HFFc6 (cell line): ENCODE measurements around the gene PSTPIP1. TPM values are rescaled to one million over a fixed set of nuclear protein-coding genes. Genes with fewer than 3 reads are reported as not detected.

Experiments used
- DNase-seq: peaks from one replicate; pipeline ENCODE4 v3.0.0-alpha.2; 2018
- H3K27ac Mint-ChIP-seq: 2 replicates; pipeline ENCODE4 v1.8.0; 2020; ENCODE audit warnings: mild to moderate bottlenecking, mixed read lengths
- H3K27me3 Mint-ChIP-seq: 2 replicates; pipeline ENCODE4 v1.8.0; 2021; ENCODE audit warnings: mild to moderate bottlenecking, moderate library complexity, mixed read lengths; ENCODE audit not compliant: insufficient read depth
- H3K36me3 Mint-ChIP-seq: 2 replicates; pipeline ENCODE4 v1.8.0; 2021; ENCODE audit warnings: low read depth, mixed read lengths
- H3K4me1 Mint-ChIP-seq: 2 replicates; pipeline ENCODE4 v1.8.0; 2020; ENCODE audit warnings: low read depth, mixed read lengths
- H3K4me3 Mint-ChIP-seq: 2 replicates; pipeline ENCODE4 v1.8.0; 2020; ENCODE audit warnings: mild to moderate bottlenecking, moderate library complexity, mixed read lengths
- H3K9me3 Mint-ChIP-seq: 2 replicates; pipeline ENCODE4 v1.8.0; 2020; ENCODE audit warnings: mild to moderate bottlenecking, mixed read lengths
- total RNA-seq, 6 experiments: library from RNA; stranded (reverse); fragmentation: NEBNext Ultra II Directional; extraction: Animal tissue kit (Norgen Biotek cat#: 25700); gene quantifications; 2 replicates in 1 of 6; 3 replicates in 5 of 6; pipeline ENCODE4 v1.2.3, GENCODE V29; 2021
- TF ChIP-seq, protein P1 (sequence below): fragments of 200-600 bp; sonication (generic); IDR thresholded peaks from 2 replicates; pipeline ENCODE4 v1.5.0; 2021; ENCODE audit warnings: antibody characterized with exemption, mild to moderate bottlenecking

The PSTPIP1 gene
- total RNA-seq, 6 experiments from 2014 or later, result 0.16 to 0.38 TPM; not detected in 4

DNA sequence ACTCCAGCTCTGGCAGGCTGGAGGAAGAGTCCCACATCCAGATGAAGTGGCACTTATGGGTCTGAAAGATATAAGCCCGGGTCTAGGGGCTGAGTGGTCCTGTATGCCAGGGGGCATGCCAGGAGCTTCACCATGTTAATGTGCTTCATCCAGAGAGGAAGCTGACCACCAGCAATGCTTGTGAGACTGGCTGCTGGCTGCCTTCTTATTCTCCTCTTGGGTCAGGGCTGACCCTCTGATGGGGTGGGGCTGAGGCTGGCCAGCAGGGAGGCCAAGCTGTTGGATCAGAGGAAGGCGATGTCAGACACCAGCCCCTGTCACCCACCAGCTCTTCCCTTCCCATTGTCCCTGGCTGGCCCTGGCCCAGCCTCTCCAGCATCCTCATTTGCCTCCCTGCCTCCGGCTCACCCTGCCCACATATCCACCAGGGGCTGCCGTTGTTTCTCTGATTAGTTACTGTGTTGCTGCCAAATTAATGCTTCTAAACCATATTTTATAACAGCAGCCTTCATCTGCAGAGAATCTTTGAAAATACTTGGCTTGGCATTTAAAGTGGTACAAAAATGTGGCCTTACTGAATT, 20.4 kb upstream of the PSTPIP1 start:
- Mint-ChIP-seq H3K36me3 (no peaks in the 10 kb centered on the region), H3K9me3 (peaks cover 9% of the 10 kb centered on the region), H3K27ac (no peak overlapping the region), H3K4me3 (no peak overlapping the region), H3K4me1 (no peaks in the 10 kb centered on the region), H3K27me3 (peaks cover 32% of the 10 kb centered on the region)
- no peak for DNase-seq
- TF ChIP-seq, protein P1, sequence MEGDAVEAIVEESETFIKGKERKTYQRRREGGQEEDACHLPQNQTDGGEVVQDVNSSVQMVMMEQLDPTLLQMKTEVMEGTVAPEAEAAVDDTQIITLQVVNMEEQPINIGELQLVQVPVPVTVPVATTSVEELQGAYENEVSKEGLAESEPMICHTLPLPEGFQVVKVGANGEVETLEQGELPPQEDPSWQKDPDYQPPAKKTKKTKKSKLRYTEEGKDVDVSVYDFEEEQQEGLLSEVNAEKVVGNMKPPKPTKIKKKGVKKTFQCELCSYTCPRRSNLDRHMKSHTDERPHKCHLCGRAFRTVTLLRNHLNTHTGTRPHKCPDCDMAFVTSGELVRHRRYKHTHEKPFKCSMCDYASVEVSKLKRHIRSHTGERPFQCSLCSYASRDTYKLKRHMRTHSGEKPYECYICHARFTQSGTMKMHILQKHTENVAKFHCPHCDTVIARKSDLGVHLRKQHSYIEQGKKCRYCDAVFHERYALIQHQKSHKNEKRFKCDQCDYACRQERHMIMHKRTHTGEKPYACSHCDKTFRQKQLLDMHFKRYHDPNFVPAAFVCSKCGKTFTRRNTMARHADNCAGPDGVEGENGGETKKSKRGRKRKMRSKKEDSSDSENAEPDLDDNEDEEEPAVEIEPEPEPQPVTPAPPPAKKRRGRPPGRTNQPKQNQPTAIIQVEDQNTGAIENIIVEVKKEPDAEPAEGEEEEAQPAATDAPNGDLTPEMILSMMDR, result no peak

DNA sequence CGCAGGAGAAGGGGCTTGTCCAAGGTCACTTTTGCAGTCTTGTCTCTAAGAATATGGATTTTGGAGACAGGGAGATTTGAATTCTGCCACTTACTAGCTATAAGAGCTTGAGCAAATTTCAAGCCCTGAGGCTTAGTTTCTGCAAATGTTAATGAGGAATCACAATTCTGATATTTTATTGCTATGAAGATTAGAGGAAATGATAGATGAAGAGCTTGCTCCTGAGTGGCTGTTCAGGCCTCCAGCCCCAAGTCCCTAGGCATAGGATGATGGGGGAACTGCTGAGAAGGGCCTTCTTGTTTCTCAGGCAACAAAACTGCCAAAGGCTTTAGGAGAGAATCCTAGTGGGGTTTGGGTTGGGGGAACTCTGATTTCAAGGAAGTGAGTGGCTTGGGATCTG, 18.8 kb upstream of the PSTPIP1 start:
- H3K27me3 Mint-ChIP-seq, result peaks cover 26% of the 10 kb centered on the region
- no peak overlapping the region for H3K4me3 Mint-ChIP-seq
- no peaks in the 10 kb centered on the region for H3K36me3 Mint-ChIP-seq
- peaks cover 14% of the 10 kb centered on the region for H3K9me3 Mint-ChIP-seq
- no peak overlapping the region for H3K27ac Mint-ChIP-seq
- no peak for DNase-seq
- TF ChIP-seq, protein P1, result no peak
- no peaks in the 10 kb centered on the region for H3K4me1 Mint-ChIP-seq

DNA sequence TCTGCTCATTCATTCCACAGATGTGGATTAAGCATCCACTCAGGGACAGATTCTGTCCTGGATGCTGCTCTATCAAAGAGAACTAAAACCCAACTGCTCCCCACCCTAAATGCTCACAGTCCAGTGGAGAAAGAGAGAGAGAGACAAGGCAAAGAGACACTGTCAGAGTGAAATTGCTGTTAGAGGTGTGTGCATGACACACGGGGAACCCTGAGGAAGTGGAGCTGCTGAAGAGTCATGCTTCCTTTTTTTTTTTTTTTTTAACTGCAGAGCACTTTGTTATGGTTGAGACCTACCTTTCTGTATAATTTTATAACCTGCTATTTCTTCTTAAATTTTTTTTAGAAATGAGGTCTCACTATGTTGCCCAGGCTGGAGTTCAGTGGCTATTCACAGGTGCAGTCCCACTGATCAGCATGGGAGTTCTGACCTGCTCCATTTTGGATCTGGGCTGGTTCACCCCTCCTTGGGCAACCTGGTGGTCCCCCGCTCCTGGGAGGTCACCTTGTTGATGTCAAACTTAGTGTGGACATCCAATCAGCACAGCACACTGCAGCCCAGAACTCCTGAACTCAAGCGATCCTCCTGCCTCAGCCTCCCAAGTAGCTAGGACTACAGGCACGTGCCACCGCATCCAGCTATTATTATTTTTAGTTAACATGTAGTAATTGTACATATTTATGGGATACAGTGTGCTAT, 18.2 kb upstream of the PSTPIP1 start:
- Mint-ChIP-seq H3K36me3 (no peaks in the 10 kb centered on the region), H3K9me3 (peaks cover 14% of the 10 kb centered on the region), H3K27me3 (peaks cover 26% of the 10 kb centered on the region), H3K4me3 (no peak overlapping the region), H3K27ac (no peak overlapping the region), H3K4me1 (peaks cover under 1% of the 10 kb centered on the region; the same call in 1 of the 2 replicates)
- TF ChIP-seq, protein P1, result no peak
- DNase-seq, result no peak

DNA sequence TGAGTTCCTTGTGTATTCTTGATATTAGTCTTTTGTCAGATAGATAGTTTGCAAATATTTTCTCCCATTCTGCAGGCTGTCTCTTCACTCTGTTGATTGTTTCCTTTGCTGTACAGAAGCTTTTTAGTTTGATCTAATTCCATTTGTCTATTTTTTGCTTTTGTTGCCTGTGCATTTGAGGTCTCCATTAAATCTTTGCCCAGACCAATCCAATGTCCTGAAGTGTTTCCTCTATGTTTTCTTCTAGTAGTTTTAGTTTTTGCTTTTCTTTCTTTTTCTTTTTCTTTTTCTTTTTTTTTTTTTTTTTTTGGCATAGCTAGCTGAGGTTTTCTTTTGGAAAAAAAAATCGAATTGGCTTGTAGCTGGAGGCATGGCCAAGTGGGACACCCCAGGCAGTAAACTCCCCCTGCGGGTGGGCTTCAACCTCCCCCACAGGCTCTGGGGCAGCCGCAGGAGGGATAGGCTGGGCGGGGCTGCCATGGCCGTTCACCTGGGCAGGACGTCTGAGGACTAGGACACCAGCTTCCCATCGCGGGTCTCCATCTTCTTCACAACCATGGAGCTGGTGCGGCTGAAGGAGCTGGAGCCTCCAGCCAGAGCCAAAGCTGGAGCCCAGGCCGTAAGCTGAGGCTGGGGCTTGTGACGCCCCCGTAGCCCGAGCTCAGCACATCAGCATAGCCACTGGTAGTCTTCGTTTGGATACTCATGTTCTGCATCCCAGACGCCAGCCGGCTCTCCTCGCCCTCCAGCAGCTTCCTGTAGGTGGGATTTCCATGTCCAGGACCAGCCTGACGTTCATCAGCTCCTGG, 16.2 kb upstream of the PSTPIP1 start:
- no peak overlapping the region for H3K4me3 Mint-ChIP-seq
- TF ChIP-seq, protein P1, result no peak
- DNase-seq, result no peak
- no peaks in the 10 kb centered on the region for H3K36me3 Mint-ChIP-seq
- peaks cover 24% of the 10 kb centered on the region for H3K27me3 Mint-ChIP-seq
- peaks cover 14% of the 10 kb centered on the region for H3K9me3 Mint-ChIP-seq
- H3K4me1 Mint-ChIP-seq, result peaks cover 7% of the 10 kb centered on the region; the same call in 1 of the 2 replicates
- no peak overlapping the region for H3K27ac Mint-ChIP-seq

DNA sequence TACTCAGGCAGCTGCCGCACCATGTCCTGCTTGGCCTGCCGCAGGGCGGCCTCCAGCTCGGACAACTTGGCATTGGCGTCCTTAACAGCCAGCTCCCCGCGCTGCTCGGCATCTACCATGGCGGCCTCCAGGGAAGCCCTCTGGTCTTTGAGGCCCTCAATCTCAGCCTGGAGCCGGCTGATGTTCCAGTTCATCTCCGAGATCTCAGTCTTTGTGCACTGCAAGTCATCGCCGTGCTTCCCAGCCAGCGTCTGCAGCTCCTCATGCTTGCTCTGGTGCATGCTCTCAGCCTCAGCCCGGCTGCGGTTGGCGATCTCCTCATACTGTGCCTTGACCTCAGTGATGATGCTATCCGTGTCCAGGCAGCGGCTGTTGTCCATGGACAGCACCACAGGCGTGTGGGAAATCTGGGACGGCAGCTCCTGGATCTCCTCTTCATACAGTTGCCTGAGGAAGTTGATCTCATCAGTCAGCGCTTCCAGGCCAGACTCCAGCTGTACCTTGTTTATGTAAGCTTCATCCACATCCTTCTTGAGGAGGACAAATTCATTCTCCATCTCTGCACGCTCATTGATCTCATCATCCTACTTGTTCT, 15.5 kb upstream of the PSTPIP1 start:
- DNase-seq, result no peak
- H3K9me3 Mint-ChIP-seq, result peaks cover 14% of the 10 kb centered on the region
- TF ChIP-seq, protein P1, result no peak
- peaks cover 7% of the 10 kb centered on the region; the same call in 1 of the 2 replicates for H3K4me1 Mint-ChIP-seq
- no peaks in the 10 kb centered on the region for H3K36me3 Mint-ChIP-seq
- no peak overlapping the region for H3K27ac Mint-ChIP-seq
- H3K4me3 Mint-ChIP-seq, result no peak overlapping the region
- peaks cover 23% of the 10 kb centered on the region for H3K27me3 Mint-ChIP-seq
